Stimulated activated CD8-positive, alpha-beta memory T cell treated with anti-CD3 and anti-CD28 coated beads, Interleukin-4, amount 100 ng/mL, for 48 hours (primary cell): ENCODE data around the gene CNKSR1.

Source experiments
- DNase-seq: peaks from one replicate; pipeline ENCODE4 v3.0.0-alpha.2; 2020

CNKSR1 gene

DNA sequence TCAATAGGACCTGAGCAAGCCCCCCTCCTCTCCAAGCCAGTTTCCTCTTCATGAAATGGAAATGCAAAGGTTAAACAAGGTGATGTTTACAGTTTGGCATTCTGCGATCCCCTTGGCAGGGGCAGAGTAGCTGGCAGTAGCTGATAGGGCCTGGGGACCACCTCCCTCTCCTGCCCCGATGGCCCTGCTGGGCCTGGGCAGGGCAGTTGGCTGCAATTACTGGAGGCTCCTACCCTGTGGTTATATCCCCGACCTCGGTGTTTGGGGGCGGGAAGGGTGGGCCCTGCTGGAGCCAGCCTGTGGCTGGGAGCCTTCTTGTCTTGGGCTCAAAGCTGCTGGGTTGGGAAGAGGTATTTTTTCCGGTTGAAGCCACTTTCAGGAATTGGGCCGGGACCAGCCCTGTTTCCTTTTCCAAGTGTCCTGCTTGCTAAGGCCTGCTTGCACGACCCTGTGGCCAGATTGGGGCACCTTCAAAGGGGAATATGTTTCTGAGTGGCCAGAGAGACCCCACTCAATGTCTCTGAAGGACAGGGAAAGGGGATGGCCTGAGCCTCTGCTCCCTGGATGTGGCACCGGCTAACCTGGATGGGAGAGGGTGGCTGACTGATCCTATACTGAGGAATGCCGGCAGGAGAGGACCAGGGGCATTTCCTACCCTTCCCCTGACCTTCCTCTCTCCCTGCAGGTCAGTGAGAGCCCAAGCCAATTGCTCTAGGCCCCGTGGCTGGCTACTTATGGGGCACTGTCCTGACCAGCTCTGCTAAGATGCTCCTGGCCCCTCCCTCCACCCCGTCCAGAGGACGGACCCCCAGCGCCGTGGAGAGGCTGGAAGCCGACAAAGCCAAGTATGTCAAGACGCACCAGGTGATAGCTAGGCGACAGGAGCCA is 16.5 kb upstream of the CNKSR1 start:
- DNase-seq = no peak

DNA sequence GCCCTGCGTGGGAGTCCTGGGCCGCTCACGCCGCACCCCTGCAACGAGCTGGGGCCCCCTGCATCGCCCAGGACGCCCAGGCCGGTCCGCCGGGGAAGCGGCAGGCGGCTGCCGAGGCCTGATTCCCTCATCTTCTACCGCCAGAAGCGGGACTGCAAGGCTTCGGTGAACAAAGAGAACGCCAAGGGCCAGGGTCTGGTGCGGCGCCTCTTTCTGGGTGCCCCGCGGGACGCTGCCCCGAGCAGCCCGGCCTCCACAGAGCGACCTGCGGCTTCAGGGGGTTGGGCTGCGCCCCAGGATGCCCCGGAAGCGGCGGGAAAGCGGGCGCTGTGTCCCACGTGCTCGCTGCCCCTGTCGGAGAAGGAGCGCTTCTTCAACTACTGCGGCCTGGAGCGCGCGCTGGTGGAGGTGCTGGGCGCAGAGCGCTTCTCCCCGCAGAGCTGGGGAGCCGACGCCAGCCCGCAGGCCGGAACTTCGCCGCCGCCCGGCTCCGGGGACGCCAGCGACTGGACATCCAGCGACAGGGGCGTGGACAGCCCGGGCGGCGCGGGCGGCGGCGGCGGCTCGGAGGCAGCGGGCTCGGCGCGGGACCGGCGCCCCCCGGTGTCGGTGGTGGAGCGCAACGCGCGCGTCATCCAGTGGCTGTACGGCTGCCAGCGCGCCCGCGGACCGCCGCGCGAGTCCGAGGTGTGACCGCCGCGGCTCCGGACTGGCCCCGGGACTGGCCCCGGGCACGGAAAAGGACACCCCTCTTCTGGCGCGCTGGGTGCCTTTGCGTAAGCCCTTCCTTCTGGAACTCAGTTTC is 15.7 kb upstream of the CNKSR1 start:
- DNase-seq = peak; percentile 60

DNA sequence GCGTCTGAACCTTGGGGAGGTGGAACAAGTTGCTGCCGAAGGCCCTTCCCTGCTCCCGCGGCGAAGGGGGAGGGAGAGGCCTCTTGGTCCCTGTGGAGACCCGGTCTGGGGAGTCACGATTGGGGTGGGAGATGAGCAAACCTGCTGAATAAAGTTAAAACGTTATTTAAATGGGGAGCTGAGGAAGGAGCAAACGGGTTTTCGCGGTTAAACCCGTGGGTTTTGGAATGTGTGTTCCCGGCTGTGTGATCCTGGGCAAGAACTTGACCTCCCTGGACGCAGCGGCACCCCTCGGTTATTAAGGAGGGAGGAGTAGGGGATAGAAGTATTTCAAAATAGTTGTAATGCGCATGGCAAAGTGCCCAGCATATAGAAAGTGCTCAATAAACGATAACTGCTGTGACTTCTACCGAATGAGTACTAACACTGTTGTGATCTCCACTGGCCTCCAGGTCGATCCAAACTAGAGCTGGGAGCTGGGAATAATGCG is 15.0 kb upstream of the CNKSR1 start:
- DNase-seq = no peak

DNA sequence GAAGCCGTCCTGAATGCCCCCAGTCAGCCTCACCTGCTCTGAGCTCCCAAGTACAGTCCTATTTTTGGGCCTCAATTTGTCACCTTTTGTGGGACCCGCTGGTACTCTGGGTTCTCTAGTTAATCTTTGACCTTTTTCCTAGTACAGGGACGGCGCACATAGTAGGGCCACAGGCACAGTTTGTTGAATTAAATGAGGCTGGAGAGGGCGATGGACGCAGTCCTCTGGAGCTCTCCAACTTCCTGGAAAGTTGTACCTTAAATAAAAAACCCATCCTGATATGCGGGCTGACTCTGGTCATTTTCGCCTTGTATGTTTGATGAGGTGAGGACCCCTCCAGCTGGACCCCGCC is 13.6 kb upstream of the CNKSR1 start:
- DNase-seq = no peak

DNA sequence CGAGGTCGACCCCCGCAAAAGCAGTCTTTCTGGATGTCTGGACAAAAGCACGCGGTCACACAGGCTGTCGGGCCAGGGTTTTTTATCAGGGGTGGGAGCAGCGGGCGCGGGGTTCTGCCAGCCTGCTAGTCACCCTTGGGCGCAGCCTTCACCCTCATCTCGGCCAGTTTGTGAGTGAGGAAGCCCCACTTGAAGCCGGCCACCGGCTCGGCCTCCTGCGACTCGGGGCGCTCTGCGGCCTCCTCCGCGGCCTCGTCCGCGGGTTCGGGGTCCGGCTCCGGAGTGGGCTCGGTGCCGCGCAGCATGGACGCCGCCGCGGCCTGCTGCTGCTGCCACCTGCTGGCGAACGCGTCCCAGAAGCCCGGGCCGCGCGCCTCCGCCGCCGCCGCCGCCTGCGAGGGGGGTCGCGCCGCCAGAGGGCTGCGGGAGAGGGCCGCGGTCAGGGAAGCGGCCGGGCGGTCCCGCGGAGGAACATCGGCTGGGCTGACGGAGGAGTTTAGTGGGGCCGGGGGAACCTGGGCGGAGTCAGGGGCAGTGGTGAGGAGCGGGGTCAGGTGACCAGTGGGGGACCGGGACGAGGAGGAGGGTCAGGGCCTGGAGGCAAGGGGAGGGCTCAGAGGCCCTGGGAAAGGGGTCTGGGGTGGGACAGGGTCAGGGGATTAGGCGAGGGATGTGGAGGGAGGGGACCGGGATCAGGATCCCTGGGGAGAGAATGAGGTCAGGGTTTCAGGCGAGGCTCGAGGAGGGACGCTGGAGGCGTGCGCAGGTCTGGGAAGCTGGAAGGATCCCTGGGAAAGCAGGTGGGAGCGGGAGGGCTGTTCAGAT is 13.0 kb upstream of the CNKSR1 start:
- peak; percentile 71 for DNase-seq

DNA sequence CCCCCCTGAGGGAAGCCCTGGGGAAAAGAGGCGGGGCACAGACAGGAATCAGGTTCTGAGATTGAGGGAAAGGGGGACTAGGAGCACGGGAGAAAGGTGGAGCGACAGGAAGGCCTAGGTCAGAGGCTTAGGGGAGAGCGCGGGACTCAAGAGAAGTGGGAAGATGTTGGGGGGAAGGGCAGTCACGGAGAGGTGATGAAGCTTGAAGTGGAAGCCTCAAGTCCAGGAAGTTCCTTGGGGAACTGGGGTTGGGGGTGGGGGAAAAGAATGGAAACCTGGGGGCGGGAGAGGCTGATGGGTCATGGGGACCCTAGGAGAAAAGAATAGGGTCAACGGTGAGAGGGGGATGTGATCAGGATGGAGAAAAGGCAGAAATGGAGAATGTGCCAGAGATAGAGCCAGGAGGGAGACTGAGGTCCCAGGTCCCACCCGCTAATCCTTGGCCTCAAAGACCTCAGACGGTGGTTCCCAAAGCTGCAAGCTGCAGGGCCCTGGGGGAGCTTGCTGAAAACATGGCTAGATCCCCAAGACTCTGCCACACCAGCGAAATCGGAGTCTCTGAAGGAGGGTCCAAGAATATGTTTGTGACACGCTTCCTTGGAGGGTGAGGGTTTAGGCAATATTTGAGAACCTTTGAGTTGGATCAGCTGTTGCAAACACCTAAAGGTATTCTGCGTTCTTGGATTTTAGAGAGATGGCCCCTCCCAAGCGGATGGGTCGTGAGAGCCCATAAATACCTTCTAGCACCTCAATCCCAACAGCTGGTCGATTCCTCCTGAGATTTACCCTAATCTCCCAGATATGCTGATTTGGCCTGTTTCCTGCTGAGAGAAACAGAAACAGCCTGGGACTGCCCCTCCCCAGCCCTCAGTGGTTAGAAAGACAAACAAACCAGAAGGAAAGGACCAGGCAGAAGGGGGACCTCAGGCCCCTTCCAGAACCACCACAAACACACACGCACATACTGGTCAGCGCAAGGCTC is 12.1 kb upstream of the CNKSR1 start:
- DNase-seq = no peak

DNA sequence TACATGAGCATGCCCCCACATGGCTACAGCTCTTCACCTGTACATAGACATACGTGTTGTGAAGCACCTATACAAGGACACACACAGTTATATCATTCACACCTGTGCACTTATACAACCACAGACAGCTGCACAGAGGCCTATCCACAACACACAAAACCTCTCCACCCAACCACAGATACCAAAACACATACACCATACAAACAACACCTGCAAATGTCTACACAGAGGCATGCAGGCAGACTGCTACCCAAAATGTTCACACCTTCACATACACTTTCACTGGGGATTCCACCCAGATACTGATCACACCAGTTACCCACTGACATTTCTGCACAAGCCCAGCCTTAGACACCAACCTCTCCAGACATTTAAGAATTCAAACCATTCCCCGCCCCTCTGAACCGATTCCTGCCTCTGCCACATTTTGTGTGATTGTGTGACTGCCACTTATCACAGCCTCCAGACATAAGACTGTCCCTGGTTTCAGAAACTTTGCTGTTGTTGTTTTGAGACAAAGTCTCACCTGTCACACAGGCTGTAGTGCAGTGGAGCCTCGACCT is 10.5 kb upstream of the CNKSR1 start:
- DNase-seq = no peak

DNA sequence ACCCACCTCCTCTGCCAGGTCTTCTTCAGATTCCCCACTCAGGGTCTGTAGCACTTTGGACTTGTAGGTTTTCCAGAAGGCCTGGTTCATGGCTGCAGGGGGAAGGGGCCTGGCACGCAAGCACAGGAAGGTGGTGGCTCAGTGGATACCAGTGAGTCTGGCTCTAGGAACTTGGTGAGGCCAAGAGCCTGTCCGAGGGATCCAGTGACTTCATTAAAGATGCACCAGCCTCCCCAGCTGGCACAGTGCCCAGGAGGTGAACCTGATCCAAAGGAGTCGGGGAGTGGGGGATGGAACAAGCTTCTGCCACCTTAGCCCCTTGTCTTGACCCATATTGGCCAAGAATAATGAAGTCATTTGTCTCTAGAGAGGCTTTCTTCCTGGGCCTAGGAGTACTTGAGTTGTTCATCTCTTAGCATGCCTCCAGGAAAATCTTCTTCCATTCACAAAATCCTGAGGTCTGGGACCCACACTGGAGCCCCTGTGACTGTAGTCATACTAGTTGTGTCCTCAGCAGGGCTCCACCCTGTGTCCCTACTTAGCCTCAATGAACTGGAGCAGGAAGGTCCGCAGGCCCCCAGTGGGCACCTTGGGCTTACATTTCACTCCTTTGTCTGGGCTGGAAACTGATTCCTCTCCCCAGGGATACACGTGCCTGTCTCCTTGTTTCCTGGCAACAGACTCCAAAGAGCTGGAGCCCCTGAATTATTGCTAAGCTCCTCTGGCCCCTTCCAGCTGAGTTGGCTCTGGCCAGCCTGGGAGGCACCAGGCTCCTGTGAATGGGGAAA is 8.7 kb upstream of the CNKSR1 start, which contains the start of gene C1orf232:
Gene C1orf232, minus strand, starts transcription at position 554 of the 788 bp plus-strand sequence. Its CDS starts 464 bp downstream, at position 90.
- no peak for DNase-seq

DNA sequence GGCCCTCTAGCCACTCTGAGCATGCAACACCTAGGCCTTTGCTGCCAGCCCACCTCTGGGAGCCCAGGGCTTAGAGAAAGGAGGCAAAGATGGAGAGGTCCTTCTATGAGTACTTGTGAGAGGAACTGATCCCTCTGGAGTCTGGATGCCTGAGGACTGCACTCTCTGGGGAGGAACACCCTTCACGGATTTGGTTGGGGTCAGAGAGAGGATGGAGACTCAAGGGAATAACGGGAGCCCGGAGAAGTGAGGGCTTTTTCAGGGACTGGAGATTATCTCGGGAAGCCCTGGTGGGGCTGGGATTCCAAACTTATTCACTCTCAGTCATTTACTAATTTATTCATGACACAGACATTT is 8.1 kb upstream of the CNKSR1 start:
- DNase-seq = no peak

DNA sequence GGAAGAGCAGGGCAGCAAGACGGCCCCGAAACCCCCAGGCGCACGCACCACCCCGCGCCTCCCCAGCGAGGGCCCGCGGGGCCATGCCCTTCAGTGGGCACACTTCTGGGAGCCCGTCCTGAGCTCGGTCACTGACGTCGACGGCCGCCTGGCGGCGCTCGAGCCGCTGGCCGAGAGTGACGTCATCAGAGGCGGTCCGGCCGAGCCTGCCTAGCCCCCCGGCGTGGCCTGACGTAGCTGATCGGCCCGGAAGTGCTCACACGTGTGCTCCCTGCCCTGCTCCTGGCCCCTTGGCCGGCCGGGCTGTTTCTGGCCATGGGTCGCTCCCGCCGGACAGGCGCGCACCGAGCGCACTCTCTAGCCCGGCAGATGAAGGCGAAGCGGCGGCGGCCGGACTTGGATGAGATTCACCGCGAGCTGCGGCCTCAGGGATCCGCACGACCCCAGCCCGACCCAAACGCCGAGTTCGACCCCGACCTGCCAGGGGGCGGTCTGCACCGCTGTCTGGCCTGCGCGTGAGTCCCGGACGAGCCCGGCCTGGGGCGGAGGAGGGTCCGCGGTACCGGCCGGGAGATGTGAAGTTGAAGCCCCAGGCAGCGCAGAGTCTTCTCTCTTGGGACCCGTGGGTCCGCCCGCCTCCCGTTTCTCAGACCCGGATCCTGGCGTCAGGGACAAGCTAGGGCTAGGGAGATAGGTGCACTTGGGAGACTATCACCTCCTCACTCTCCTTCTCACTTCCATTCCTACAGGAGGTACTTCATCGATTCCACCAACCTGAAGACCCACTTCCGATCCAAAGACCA is 7.4 kb upstream of the CNKSR1 start, which contains the start of gene ZNF593:
Gene ZNF593, plus strand, starts transcription at position 240 of the 803 bp plus-strand sequence. Its CDS starts 76 bp downstream, at position 316.
- DNase-seq = peak; percentile 95

DNA sequence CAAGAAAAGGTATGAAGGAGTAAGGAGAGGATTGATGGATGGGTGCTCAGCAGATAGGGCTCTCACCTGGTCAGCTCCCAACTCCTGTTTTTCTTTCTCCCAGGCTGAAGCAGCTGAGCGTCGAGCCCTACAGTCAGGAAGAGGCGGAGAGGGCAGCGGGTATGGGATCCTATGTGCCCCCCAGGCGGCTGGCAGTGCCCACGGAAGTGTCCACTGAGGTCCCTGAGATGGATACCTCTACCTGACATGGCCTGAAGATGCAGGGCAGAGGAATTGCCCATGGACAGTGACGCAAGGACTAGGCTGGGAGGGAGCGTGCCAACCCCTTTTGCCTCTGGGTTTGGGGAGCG is 6.8 kb upstream of the CNKSR1 start:
- DNase-seq = no peak

DNA sequence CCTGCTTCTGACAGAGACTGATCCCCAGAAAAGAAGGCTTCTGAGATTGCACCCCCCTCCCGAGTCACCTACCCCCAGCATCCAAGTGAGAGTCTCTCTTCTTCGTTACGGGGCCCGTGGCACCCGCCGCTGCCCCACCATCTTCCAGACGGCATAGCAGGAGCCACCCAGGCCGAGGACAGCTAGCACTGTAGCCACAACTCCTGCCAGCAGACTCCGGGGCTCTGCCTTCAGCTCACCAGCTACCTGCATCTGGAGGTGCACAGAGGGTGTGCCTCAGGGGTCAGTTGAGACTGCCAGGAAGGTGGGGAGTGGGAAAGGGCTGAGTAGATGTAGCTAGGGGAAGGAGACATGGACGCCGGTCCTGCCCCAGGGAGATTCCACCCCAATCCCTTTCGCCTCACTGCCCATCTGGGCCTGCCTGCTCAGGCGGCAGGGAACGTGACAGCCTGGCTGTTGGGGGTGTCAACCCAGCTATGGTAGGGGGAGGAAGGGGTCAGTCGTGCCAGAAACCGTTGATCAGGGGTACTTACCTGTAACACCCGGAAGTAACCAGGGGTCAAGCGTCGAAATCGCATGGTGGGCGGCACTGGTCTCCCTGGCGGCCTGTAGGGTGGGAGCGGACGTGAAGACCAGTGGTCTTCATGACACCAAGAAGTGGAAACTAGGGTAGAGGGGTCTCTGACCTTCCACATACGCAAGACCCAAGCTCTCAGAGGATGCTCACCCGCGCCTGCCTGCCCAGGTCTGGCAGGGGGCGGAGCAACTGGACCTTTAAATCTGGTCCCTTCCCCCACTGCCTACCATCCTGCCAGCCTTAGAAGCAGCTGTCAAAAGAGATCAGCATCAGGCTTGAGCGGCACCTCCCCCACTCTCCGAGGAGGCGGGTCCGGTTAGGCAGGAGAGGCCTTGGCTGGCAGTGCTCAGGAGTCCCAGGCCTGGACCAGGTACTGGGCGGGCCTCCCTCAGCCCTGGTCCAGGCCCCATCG is 5.9 kb upstream of the CNKSR1 start, which contains the start of gene ZNF593OS:
Gene ZNF593OS, minus strand, starts transcription at position 749 of the 989 bp plus-strand sequence. Its CDS starts 171 bp downstream, at position 578.
- no peak for DNase-seq

DNA sequence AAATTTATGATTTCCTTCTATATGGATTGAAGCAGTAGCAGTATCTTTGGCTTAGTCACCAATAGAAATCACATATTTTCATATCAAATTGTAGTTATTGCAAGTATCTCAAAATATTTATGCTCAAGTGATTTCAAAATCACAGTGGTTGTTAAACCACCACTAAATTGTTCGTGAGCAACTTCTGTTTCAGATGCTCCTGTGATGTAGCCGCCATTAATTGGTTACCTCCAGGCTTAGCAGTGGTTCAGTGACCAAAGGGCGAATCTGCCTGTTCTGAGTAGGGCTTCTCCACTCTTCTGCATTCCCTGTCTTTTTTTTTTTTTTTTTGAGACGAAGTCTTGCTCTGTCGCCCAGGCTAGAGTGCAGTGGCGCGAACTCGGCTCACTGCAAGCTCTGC is 1.9 kb upstream of the CNKSR1 start:
- no peak for DNase-seq

DNA sequence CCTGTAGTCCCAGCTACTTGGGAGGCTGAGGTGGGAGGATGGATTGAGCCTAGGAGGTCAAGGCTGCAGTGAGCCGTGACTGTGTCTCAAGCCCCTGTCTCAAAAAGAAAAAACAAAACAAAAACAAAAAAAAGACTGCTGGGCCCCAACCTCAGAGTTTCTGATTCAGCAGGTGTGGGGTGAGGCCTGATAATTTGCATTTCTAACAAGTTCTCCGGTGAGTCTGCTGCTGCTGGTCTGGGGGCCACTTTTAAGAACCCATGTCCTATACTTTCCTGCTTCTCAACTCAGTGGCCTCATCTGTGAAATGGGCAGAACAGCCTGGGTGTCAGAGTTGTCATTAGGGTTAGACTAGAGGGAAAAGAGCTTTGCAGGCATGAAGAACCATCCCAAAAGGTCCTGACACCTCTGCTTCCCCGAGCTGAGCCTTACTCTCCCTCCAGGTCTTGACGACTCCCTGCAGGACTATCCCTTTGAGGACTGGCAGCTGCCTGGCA is 2.8 kb downstream of the CNKSR1 start:
- DNase-seq = no peak

DNA sequence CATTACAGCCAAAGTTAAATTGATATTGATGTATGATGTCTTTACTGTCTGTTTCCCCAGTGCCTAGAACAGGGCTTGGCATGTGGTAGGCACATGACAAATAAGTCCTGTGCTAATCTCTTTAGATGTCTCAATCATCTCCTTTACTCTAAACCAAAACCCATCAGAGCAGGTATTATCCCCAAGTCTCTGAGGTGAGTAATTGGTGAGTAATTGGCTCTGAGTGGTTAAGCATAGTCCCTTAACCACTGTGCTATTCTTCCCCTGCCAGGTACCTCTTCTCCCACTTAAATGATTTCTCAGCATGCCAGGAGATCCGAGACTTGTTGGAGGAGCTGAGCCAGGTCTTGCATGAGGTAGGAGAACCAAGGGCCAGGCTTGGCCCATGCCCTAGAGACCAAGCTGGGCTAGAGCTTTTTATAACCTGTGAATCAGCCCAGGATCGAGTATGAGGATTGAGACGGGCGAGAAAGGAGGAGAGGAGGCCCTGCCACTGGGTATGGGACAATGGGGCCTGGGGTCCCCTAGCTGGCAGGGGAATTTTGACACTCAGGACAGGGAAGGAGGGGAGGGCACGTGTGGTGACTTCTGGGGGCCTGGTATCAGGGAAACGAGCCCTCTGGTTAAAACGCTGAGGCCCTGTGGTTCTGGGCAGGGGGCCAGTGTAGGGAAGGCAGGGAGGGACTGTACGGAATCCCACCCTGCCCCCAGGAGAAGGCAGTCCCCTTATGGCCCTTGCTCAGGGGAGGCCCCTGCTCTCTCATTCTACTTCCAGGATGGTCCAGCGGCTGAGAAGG is 4.5 kb downstream of the CNKSR1 start:
- no peak for DNase-seq

DNA sequence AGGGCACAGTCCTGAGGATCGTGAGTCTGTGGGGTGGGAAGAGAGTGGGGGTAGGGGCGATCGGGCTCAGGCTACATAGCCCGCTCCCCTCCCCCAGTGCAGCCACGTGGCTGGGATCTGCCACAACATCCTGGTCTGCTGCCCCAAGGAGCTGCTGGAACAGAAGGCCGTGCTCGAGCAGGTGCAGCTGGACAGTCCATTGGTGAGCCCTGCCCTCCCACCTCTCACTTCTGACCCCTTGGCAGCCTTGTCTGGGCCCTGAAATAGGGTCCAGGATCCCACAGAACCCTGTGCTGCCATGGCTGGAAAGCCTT is 5.0 kb downstream of the CNKSR1 start:
- no peak for DNase-seq

DNA sequence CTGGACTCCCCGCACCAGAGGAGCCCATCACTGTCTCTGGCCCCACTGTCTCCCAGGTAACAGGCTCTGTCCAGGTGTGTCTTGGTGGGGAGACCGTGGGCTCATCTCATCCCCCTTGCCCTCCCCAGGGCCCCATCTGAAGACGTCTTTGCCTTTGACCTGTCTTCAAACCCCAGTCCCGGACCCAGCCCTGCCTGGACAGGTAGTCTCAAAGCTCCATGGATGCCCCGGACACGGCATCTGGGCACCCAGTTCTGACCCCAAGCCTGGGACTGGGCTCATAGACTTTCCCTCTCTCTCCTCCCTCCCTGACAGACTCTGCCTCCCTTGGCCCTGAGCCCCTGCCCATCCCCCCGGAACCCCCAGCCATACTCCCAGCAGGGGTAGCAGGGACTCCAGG is 6.8 kb downstream of the CNKSR1 start:
- DNase-seq = no peak
